Measurements from ENCODE around the gene SAG. TPM values are rescaled to one million over a fixed set of nuclear protein-coding genes. Genes with fewer than 3 reads are reported as not detected.

The SAG gene
- total and polyA plus RNA-seq, 5 donors: not detected

GRCh38 chr2:233380995-233381637, 73.5 kb downstream of the SAG start:
- intact Hi-C loops (cut with DNase I): no loop called here
- ATAC-seq: no peak
- Histone ChIP-seq H3K27me3 (ENCODE audit: control insufficient read depth, insufficient read depth) (no peaks in the 10 kb centered on the region), H3K9me3 (ENCODE audit: control insufficient read depth, low read length) (no peaks in the 10 kb centered on the region), H3K4me1 (ENCODE audit: control insufficient read depth, insufficient read depth, low read length) (peaks cover 10% of the 10 kb centered on the region), H3K27ac (ENCODE audit: low read length) (no peak overlapping the region), H3K4me3 (ENCODE audit: low read length) (no peak overlapping the region)
- WGBS: 93% methylated on average over 11 of the region's 11 CpGs
- DNase-seq: no peak

DNA sequence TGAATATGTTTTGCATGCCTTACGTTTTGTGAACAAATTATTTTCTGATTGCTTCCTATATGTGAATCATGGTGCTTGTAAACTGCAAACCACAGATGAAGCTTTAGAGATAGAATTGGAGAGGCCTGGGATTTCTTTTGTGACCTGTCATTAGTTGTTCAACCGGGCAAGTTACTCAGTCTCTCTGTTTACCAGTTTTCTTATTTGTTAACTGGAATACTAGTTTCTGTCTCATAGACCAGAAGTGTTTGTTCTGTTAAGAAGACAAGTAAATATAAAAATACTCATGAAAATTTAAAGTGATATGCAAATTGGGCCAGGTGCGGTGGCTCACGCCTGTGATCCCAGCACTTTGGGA, 74.0 kb downstream of the SAG start:
- ATAC-seq: no peak
- intact Hi-C loops (cut with DNase I): no loop called here
- Histone ChIP-seq H3K27ac (ENCODE audit: low read length) (no peak overlapping the region), H3K9me3 (ENCODE audit: control insufficient read depth, low read length) (no peaks in the 10 kb centered on the region), H3K27me3 (ENCODE audit: control insufficient read depth, insufficient read depth) (no peaks in the 10 kb centered on the region), H3K4me1 (ENCODE audit: control insufficient read depth, insufficient read depth, low read length) (peaks cover 14% of the 10 kb centered on the region), H3K4me3 (ENCODE audit: low read length) (no peak overlapping the region)
- 93% methylated on average over 4 of the region's 4 CpGs for WGBS
- no peak for DNase-seq

DNA sequence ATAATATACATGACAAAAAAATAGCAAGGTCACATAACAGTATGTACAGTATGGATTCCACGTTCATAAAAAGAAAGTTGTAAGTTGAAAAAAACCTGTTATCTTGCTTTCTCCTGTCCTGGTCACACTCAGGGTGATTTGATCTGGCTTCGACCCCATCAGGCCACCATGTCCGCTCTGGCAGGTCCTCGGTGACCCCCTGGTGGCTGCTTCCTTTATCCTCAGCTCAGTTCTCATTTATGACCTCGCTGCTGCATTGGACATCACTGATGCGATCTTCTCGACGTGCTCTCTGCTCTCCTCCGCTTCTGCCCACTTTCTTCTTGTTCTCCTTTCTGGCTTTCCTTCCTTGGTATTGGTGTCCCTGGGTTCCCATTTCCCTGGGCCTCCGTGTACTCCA, 76.4 kb downstream of the SAG start:
- no peak overlapping the region for H3K4me3 ChIP-seq (ENCODE audit: low read length)
- H3K27ac ChIP-seq (ENCODE audit: low read length): no peak overlapping the region
- no peaks in the 10 kb centered on the region for H3K27me3 ChIP-seq (ENCODE audit: control insufficient read depth, insufficient read depth)
- DNase-seq (no peak), ATAC-seq (no peak)
- no peaks in the 10 kb centered on the region for H3K9me3 ChIP-seq (ENCODE audit: control insufficient read depth, low read length)
- peaks cover 24% of the 10 kb centered on the region for H3K4me1 ChIP-seq (ENCODE audit: control insufficient read depth, insufficient read depth, low read length)
- WGBS: 86% methylated on average over 10 of the region's 10 CpGs
- intact Hi-C loops (cut with DNase I): no loop called here

- Histone ChIP-seq H3K4me3 (ENCODE audit: low read length) (no peak overlapping the region), H3K27me3 (ENCODE audit: control insufficient read depth, insufficient read depth) (no peaks in the 10 kb centered on the region), H3K9me3 (ENCODE audit: control insufficient read depth, low read length) (no peaks in the 10 kb centered on the region), H3K27ac (ENCODE audit: low read length) (peak overlapping the region; percentile 16), H3K4me1 (ENCODE audit: control insufficient read depth, insufficient read depth, low read length) (peaks cover 24% of the 10 kb centered on the region)
- ATAC-seq: no peak
- peak in 1 of 3 donors; percentile 54 for DNase-seq
- intact Hi-C loops (cut with DNase I): no loop called here
- 79% methylated on average over 12 of the region's 12 CpGs for WGBS
These were observed 77.3 kb downstream of the SAG start for GRCh38 chr2:233384811-233385488.

GRCh38 chr2:233385489-233386044, 78.0 kb downstream of the SAG start:
- Histone ChIP-seq H3K27ac (ENCODE audit: low read length) (no peak overlapping the region), H3K9me3 (ENCODE audit: control insufficient read depth, low read length) (no peaks in the 10 kb centered on the region), H3K27me3 (ENCODE audit: control insufficient read depth, insufficient read depth) (no peaks in the 10 kb centered on the region), H3K4me1 (ENCODE audit: control insufficient read depth, insufficient read depth, low read length) (peaks cover 24% of the 10 kb centered on the region), H3K4me3 (ENCODE audit: low read length) (no peak overlapping the region)
- no peak for DNase-seq
- intact Hi-C loops (cut with DNase I): no loop called here
- 59% methylated on average over 14 of the region's 14 CpGs for WGBS
- ATAC-seq: no peak

DNA sequence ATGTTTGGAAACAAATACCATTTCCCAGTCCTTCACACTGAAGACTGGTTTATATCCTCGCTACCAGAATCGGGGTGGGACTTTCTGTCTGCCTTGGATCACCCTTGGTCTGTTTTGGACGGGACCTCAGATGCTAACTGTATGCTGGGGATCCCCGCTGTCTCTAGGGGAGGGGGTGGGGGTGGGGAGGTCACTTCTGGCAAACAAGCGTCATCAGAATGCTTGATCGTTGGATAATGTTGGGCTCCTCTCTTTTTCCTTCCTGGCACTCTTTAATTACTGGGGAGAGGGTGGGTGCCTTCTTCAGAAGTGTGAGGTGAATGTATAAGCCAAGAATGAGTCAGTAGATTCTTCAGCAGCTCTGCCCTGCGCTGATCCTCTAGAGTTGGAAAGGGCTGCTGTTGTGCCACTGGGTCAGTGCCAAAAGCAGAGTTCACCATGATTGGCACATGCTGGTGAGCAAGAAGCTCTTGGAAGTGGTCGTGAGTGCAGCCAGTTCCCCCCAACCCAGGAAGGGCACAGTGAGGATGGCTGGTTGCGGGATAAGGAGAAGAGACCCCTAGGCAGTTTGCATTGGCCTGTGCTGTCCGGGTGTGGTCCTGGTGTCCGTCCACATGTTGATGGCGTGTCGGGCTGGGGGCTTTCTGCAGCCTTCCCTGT, 78.9 kb downstream of the SAG start:
- Histone ChIP-seq H3K4me1 (ENCODE audit: control insufficient read depth, insufficient read depth, low read length) (peaks cover 24% of the 10 kb centered on the region), H3K9me3 (ENCODE audit: control insufficient read depth, low read length) (no peaks in the 10 kb centered on the region), H3K27me3 (ENCODE audit: control insufficient read depth, insufficient read depth) (no peaks in the 10 kb centered on the region), H3K27ac (ENCODE audit: low read length) (peak overlapping the region; percentile 58), H3K4me3 (ENCODE audit: low read length) (no peak overlapping the region)
- peak; percentile 52 to 63 for ATAC-seq
- DNase-seq: peak; percentile 41 to 78 (median 72)
- WGBS: 44% methylated on average over 13 of the region's 13 CpGs
- intact Hi-C loops (cut with DNase I): no loop called here

- intact Hi-C loops (cut with DNase I): no loop called here
- peaks cover 24% of the 10 kb centered on the region for H3K4me1 ChIP-seq (ENCODE audit: control insufficient read depth, insufficient read depth, low read length)
- peak; percentile 3 to 39 for ATAC-seq
- no peaks in the 10 kb centered on the region for H3K27me3 ChIP-seq (ENCODE audit: control insufficient read depth, insufficient read depth)
- peak overlapping the region; percentile 86 for H3K27ac ChIP-seq (ENCODE audit: low read length)
- WGBS: 53% methylated on average over 13 of the region's 13 CpGs
- no peak for DNase-seq
- H3K9me3 ChIP-seq (ENCODE audit: control insufficient read depth, low read length): no peaks in the 10 kb centered on the region
- H3K4me3 ChIP-seq (ENCODE audit: low read length): no peak overlapping the region
These were observed 79.6 kb downstream of the SAG start for GRCh38 chr2:233387225-233387624.

DNA sequence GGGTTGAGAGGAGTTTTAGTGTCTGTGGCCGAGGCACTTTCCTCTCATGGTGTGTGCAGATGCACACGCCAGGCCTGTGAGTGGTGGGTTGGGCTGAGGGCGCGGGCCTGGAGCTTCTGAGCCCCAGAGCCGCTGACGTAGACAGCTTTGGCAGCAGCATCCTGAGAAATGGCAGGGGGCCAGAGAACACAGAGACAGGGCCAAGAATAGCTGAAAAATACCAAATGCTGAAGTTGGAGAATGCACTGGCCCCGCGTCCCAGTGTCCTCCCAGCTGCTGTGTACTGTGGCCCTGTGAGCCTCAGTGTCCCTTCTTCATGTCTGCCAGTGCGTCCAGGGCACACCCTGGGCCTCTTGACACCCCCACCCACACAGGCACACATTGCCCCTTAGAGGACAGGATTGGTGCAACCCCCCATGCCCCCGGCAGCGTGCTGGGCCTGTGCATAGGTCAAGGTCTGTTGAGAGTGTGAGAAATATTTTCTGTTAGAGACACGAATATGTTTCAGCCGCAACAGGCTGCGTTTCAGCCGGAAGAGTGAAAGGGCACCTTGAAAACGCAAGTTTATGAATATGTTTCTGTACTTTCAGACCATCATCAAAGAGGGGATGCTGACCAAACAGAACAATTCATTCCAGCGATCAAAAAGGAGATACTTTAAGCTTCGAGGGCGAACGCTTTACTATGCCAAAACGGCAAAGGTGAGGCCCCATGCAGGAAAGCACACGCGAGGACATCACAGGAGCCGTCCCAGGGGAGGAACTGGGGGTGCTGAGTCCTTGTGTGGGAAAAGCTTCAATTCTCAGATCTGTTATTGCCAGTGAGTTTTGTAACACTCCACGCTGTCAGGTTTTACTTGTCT, 80.3 kb downstream of the SAG start:
- Histone ChIP-seq H3K27me3 (ENCODE audit: control insufficient read depth, insufficient read depth) (no peaks in the 10 kb centered on the region), H3K4me3 (ENCODE audit: low read length) (no peak overlapping the region), H3K4me1 (ENCODE audit: control insufficient read depth, insufficient read depth, low read length) (peaks cover 24% of the 10 kb centered on the region), H3K27ac (ENCODE audit: low read length) (peak overlapping the region; percentile 98), H3K9me3 (ENCODE audit: control insufficient read depth, low read length) (no peaks in the 10 kb centered on the region)
- DNase-seq (peak; percentile 92 to 97 (median 95)), ATAC-seq (peak; percentile 96 to 97)
- WGBS: 17% methylated on average over 25 of the region's 25 CpGs
- intact Hi-C loops (cut with DNase I): no loop called here

DNA sequence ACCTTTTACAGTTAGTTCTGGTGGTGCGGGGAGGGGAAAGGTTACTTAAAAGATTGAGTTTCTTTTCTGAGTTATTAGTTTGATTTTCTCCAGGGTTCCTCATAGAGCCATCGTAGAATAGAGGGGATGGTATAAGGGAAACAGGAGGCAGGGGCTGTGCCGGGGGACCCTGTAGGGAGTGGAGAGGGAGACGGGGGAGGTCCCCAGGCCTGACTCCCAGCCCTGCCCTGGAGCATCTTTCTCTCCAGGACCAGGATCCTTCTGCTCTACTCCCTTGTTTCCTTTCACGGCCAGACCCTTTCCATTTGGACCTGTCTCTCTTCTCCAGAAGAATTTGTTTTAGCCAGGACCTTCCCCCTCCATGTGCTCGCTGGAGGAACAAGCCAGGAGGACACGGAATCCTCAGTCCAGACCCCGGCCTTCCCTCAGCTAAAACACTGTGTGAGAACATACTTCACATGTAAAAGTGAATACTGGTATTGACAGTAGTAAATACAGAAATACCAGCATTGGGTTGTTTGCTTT, 82.0 kb downstream of the SAG start:
- ATAC-seq: no peak

DNA sequence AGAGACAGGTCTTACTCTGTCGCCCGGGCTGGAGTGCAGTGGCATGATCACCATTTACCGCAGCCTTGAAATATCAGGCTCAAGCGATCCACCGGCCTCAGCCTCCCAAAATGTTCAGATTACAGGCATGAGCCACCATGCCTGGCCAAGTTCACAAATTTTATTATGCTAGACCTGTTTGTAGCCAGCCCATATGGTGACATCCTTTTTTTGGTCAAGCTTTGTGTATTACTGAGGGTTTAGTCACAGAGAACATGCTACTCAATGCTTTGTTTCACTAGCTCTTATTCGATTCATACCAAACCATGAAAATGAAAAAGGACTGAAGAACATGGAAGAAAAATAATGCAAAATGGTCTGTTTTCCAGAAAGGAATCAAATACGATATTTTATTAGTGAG, 88.1 kb downstream of the SAG start:
- no peaks in the 10 kb centered on the region for H3K27me3 ChIP-seq (ENCODE audit: control insufficient read depth, insufficient read depth)
- intact Hi-C loops (cut with DNase I): no loop called here
- no peaks in the 10 kb centered on the region for H3K9me3 ChIP-seq (ENCODE audit: control insufficient read depth, low read length)
- DNase-seq (no peak), ATAC-seq (no peak)
- H3K4me1 ChIP-seq (ENCODE audit: control insufficient read depth, insufficient read depth, low read length): no peaks in the 10 kb centered on the region
- no peak overlapping the region for H3K4me3 ChIP-seq (ENCODE audit: low read length)
- H3K27ac ChIP-seq (ENCODE audit: low read length): no peak overlapping the region
- WGBS: 88% methylated on average over 7 of the region's 7 CpGs

More for the DNA sequence above, 82.0 kb downstream of the SAG start:
- no peak overlapping the region for H3K4me3 ChIP-seq (ENCODE audit: low read length)
- peaks cover 20% of the 10 kb centered on the region for H3K4me1 ChIP-seq (ENCODE audit: control insufficient read depth, insufficient read depth, low read length)
- H3K27me3 ChIP-seq (ENCODE audit: control insufficient read depth, insufficient read depth): no peaks in the 10 kb centered on the region
- DNase-seq: no peak
- H3K27ac ChIP-seq (ENCODE audit: low read length): peak overlapping the region; percentile 2
- no peaks in the 10 kb centered on the region for H3K9me3 ChIP-seq (ENCODE audit: control insufficient read depth, low read length)
- intact Hi-C loops (cut with DNase I): no loop called here
- WGBS: 87% methylated on average over 8 of the region's 8 CpGs
